ENCODE data around the gene CREB3.

The CREB3 gene

DNA sequence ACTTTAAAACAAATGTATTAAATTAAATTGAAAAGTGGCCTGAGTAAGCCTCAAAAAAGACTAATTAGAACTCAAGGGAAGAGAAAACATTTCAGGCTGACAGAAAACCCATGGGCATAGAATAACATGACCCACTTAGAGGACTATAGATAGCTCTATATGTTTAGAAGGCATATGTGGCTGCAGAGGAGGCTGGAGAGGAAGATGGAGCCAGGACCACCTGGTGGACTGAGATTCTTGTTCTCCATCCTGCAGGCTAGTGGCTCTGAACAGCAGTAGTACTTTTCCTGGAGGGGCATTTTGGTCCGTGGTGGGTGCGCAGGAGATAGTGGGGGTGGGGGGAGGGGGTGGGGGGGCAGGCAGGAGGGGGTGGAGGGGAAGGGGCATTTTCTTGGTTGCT, 48.6 kb downstream of the CREB3 start:
- Histone ChIP-seq H3K27me3 (ENCODE audit: insufficient read depth, low read length, poor library complexity) (no peaks in the 10 kb centered on the region), H3K4me1 (ENCODE audit: insufficient read depth, low read length) (no peaks in the 10 kb centered on the region), H3K9me3 (ENCODE audit: insufficient read depth, low read length, severe bottlenecking) (no peaks in the 10 kb centered on the region), H3K79me2 (ENCODE audit: insufficient read depth, low read length) (no peaks in the 10 kb centered on the region), H4K20me1 (ENCODE audit: insufficient read depth, low read length) (no peaks in the 10 kb centered on the region), H3K9ac (ENCODE audit: low read depth, low read length) (no peak overlapping the region), H3K4me3 (ENCODE audit: low read depth in 1 of 2, low read length in 2 of 2) (no peak overlapping the region), H3K4me2 (ENCODE audit: insufficient read depth, low read length) (no peak overlapping the region), H3K36me3 (ENCODE audit: insufficient read depth, low read length) (peaks cover 8% of the 10 kb centered on the region; the same call in 1 of the 2 replicates), H3K27ac (ENCODE audit: low read length) (no peak overlapping the region), H2AFZ (ENCODE audit: low read depth, low read length) (no peak overlapping the region)
- no peak for ATAC-seq (ENCODE audit: insufficient read depth, low read depth)
- TF ChIP-seq EZH2 (IDR thresholded peaks at IDR 0.05; ENCODE audit: borderline replicate concordance, low read depth, low read length, severe bottlenecking) = no peak
- TF ChIP-seq CTCF (IDR thresholded peaks at IDR 0.05; ENCODE audit: borderline replicate concordance, extremely low read depth, low read length, poor library complexity, severe bottlenecking) = no peak
- DNase-seq = no peak

GRCh38 chr9:35783418-35783817, 51.0 kb downstream of the CREB3 start:
- TF ChIP-seq CTCF (IDR thresholded peaks at IDR 0.05; ENCODE audit: borderline replicate concordance, extremely low read depth, low read length, poor library complexity, severe bottlenecking) (no peak), EZH2 (IDR thresholded peaks at IDR 0.05; ENCODE audit: borderline replicate concordance, low read depth, low read length, severe bottlenecking) (no peak)
- ATAC-seq (ENCODE audit: insufficient read depth, low read depth) (no peak), DNase-seq (no peak)
- Histone ChIP-seq H3K4me2 (ENCODE audit: insufficient read depth, low read length) (no peak overlapping the region), H3K79me2 (ENCODE audit: insufficient read depth, low read length) (no peaks in the 10 kb centered on the region), H4K20me1 (ENCODE audit: insufficient read depth, low read length) (no peaks in the 10 kb centered on the region), H2AFZ (ENCODE audit: low read depth, low read length) (no peak overlapping the region), H3K4me1 (ENCODE audit: insufficient read depth, low read length) (no peaks in the 10 kb centered on the region), H3K27ac (ENCODE audit: low read length) (no peak overlapping the region), H3K27me3 (ENCODE audit: insufficient read depth, low read length, poor library complexity) (no peaks in the 10 kb centered on the region), H3K4me3 (ENCODE audit: low read depth in 1 of 2, low read length in 2 of 2) (no peak overlapping the region), H3K9ac (ENCODE audit: low read depth, low read length) (no peak overlapping the region), H3K9me3 (ENCODE audit: insufficient read depth, low read length, severe bottlenecking) (no peaks in the 10 kb centered on the region), H3K36me3 (ENCODE audit: insufficient read depth, low read length) (peaks cover 12% of the 10 kb centered on the region)

Measured in DND-41 (cell line).